OCI-LY7 (cell line): ENCODE results near the gene PRRX2. TPM values are rescaled to one million over a fixed set of nuclear protein-coding genes. Genes with fewer than 3 reads are reported as not detected.

ENCODE experiments used
- BruUV-seq: library from RNA; stranded (reverse); fragments of 400-500 nt; replicated peaks from 2 replicates; lab custom pipeline; 2021; lab: Mats Ljungman, UMichigan
- CTCF ChIA-PET: fragments of 300-600 bp; sonication (Branson Sonifier 250); formaldehyde crosslinking; loops from one replicate; lab custom pipeline; 2022; ENCODE audit warnings: antibody characterized with exemption; ENCODE audit not compliant: unreplicated experiment; lab: Charles Lee
- POLR2A ChIA-PET: fragments of 300-600 bp; sonication (Branson Sonifier 250); formaldehyde crosslinking; loops from one replicate; lab custom pipeline; 2022; ENCODE audit warnings: antibody characterized with exemption; lab: Charles Lee
- DNase-seq: peaks from one replicate; pipeline ENCODE4 v3.0.0-alpha.2; 2015; ENCODE audit warnings: low spot score
- H2AFZ ChIP-seq: fragments of 200-600 bp; sonication (generic), shearing (Covaris generic); 2 replicates; pipeline ENCODE4 v1.6.1; 2014; ENCODE audit warnings: mild to moderate bottlenecking, antibody characterized with exemption, low read length, moderate library complexity
- H3K27ac ChIP-seq: fragments of 200-600 bp; sonication (generic); 2 replicates; pipeline ENCODE4 v1.5.1; 2014; ENCODE audit warnings: mixed run types, low read depth, mild to moderate bottlenecking, moderate library complexity, low read length, inconsistent platforms; ENCODE audit not compliant: poor library complexity, severe bottlenecking
- H3K36me3 ChIP-seq: fragments of 200-600 bp; sonication (generic); 2 replicates; pipeline ENCODE4 v1.6.1; 2014; ENCODE audit warnings: mild to moderate bottlenecking, antibody characterized with exemption, low read length, moderate library complexity, mixed read lengths; ENCODE audit not compliant: insufficient read depth
- H3K4me1 ChIP-seq: fragments of 200-600 bp; sonication (generic); 2 replicates; pipeline ENCODE4 v1.5.1; 2014; ENCODE audit warnings: mild to moderate bottlenecking, low read length; ENCODE audit not compliant: insufficient read depth, poor library complexity, severe bottlenecking
- H3K4me2 ChIP-seq: fragments of 200-600 bp; sonication (generic); 2 replicates; pipeline ENCODE4 v1.6.1; 2014; ENCODE audit warnings: mild to moderate bottlenecking, low read length
- H3K4me3 ChIP-seq: fragments of 200-600 bp; sonication (generic); 2 replicates; pipeline ENCODE4 v1.5.1; 2014; ENCODE audit warnings: mild to moderate bottlenecking, low read depth, low read length; ENCODE audit not compliant: poor library complexity, severe bottlenecking
- H3K79me2 ChIP-seq: fragments of 200-600 bp; sonication (generic); 2 replicates; pipeline ENCODE4 v1.6.1; 2016; ENCODE audit warnings: low read depth, mild to moderate bottlenecking, low read length, moderate library complexity, mixed read lengths; ENCODE audit not compliant: insufficient read depth
- H3K9me2 ChIP-seq: fragments of 200-600 bp; sonication (generic); 2 replicates; pipeline ENCODE4 v1.6.1; 2016; ENCODE audit warnings: mild to moderate bottlenecking, low read length, mixed read lengths; ENCODE audit not compliant: insufficient read depth
- H3K9me3 ChIP-seq: fragments of 200-600 bp; sonication (generic); 2 replicates; pipeline ENCODE4 v1.6.1; 2014; ENCODE audit warnings: mild to moderate bottlenecking, mixed run types, low read length, mixed read lengths
- H4K20me1 ChIP-seq: fragments of 200-600 bp; sonication (generic); 2 replicates; pipeline ENCODE4 v1.6.1; 2014; ENCODE audit warnings: mild to moderate bottlenecking, antibody characterized with exemption, low read length, moderate library complexity, mixed read lengths; ENCODE audit not compliant: insufficient read depth
- EZH2phosphoT487 ChIP-seq: fragments of 200-600 bp; sonication (generic); IDR thresholded peaks from 2 replicates; pipeline ENCODE4 v1.6.1; 2018; ENCODE audit warnings: low read depth, borderline replicate concordance, mild to moderate bottlenecking, mixed run types, antibody characterized with exemption, low read length, moderate library complexity, mixed read lengths
- intact Hi-C: fragments of 100-400 bp; cut with micrococcal nuclease; formaldehyde crosslinking; loops from one replicate; pipeline ENCODE4 v1.10.0; 2022; ENCODE audit not compliant: unreplicated experiment
- total RNA-seq, 2 experiments: library from RNA; depleted of rRNA in 1 of 2; stranded (reverse); fragments of >200 nt in 1 of 2; shearing (Covaris generic) in 1 of 2; gene quantifications; 2 replicates each; pipeline ENCODE4 v1.2.3, GENCODE V29; 2014 to 2022
- TF ChIP-seq, protein P1 (sequence below): fragments of 200-600 bp; sonication (generic); conservative IDR thresholded peaks from 2 replicates; pipeline ENCODE4 v1.5.1; 2014; ENCODE audit warnings: mild to moderate bottlenecking, antibody characterized with exemption, low read length, moderate library complexity, mixed read lengths

The PRRX2 gene
- total RNA-seq, 2 experiments from 2014 or later: not detected

DNA sequence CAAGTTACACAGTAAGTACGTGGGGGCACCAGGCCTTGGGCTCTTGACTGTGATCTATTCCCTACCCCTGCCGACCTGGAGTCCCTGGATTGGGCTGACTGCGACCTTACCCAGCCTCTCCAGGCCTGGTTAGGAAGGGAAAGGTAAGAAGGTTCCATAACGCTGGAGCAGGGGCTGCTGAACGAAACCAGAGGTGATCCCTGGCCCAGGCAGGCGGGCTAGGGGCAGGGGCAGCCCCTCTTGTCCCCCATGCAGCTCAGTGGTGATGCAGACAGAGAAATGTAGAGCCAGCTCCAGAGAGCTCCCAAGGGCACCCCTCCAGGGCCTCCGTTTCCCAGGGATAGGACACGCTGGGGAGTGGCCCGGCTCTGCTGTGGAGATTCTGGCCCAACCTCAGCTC lies 14.1 kb downstream of the PRRX2 start:
- POLR2A ChIA-PET: no interaction called here
- BruUV-seq: no TSS peak
- CTCF ChIA-PET: no interaction called here
- no peak for DNase-seq
- Histone ChIP-seq H3K4me3 (no peak overlapping the region), H3K36me3 (no peaks in the 10 kb centered on the region), H3K4me2 (no peak overlapping the region), H3K27ac (no peak overlapping the region), H3K79me2 (no peaks in the 10 kb centered on the region), H3K9me3 (no peaks in the 10 kb centered on the region), H2AFZ (no peak overlapping the region), H4K20me1 (no peaks in the 10 kb centered on the region), H3K9me2 (no peaks in the 10 kb centered on the region), H3K4me1 (no peaks in the 10 kb centered on the region)
- TF ChIP-seq, protein P1, sequence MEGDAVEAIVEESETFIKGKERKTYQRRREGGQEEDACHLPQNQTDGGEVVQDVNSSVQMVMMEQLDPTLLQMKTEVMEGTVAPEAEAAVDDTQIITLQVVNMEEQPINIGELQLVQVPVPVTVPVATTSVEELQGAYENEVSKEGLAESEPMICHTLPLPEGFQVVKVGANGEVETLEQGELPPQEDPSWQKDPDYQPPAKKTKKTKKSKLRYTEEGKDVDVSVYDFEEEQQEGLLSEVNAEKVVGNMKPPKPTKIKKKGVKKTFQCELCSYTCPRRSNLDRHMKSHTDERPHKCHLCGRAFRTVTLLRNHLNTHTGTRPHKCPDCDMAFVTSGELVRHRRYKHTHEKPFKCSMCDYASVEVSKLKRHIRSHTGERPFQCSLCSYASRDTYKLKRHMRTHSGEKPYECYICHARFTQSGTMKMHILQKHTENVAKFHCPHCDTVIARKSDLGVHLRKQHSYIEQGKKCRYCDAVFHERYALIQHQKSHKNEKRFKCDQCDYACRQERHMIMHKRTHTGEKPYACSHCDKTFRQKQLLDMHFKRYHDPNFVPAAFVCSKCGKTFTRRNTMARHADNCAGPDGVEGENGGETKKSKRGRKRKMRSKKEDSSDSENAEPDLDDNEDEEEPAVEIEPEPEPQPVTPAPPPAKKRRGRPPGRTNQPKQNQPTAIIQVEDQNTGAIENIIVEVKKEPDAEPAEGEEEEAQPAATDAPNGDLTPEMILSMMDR: no peak
- TF ChIP-seq EZH2phosphoT487: no peak
- intact Hi-C loops: no loop called here

- no peaks in the 10 kb centered on the region for H3K4me1 ChIP-seq
- ChIA-PET CTCF (no interaction called here), POLR2A (no interaction called here)
- no peak overlapping the region for H3K4me2 ChIP-seq
- TF ChIP-seq, protein P1: no peak
- TF ChIP-seq EZH2phosphoT487: no peak
- intact Hi-C loops: no loop called here
- no peaks in the 10 kb centered on the region for H3K79me2 ChIP-seq
- no peak overlapping the region for H3K27ac ChIP-seq
- no peak overlapping the region for H3K4me3 ChIP-seq
- H3K36me3 ChIP-seq: no peaks in the 10 kb centered on the region
- no peak overlapping the region for H2AFZ ChIP-seq
- BruUV-seq: no TSS peak
- DNase-seq: no peak
- no peaks in the 10 kb centered on the region for H3K9me3 ChIP-seq
- H4K20me1 ChIP-seq: no peaks in the 10 kb centered on the region
- no peaks in the 10 kb centered on the region for H3K9me2 ChIP-seq
Observed at GRCh38 chr9:129681924-129682323, 16.5 kb downstream of the PRRX2 start.

DNA sequence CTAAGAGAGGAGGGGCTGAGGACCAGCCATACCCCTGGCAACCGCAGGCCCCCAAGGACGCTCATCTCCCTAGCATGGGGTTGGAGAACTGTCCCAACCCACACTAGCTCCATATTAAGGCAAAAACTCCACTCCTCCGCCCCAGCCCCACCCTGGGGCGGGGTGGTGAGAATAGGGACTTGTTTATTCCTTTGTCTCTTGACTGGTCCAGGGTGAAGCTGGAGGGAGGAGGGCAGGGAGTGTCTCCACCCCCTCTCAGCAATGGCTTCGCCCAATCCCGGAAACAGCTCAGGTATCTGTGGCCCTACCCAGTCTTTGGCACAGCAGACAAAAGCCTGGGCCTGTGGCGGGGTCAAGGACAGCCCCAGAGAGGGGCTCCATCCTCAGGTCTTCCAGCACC lies 16.9 kb downstream of the PRRX2 start:
- Histone ChIP-seq H3K27ac (no peak overlapping the region), H3K36me3 (no peaks in the 10 kb centered on the region), H3K4me3 (no peak overlapping the region), H2AFZ (no peak overlapping the region), H3K79me2 (no peaks in the 10 kb centered on the region), H3K4me1 (no peaks in the 10 kb centered on the region), H3K4me2 (no peak overlapping the region), H4K20me1 (no peaks in the 10 kb centered on the region), H3K9me3 (no peaks in the 10 kb centered on the region), H3K9me2 (no peaks in the 10 kb centered on the region)
- no TSS peak for BruUV-seq
- ChIA-PET CTCF (no interaction called here), POLR2A (no interaction called here)
- TF ChIP-seq, protein P1: no peak
- no peak for TF ChIP-seq EZH2phosphoT487
- intact Hi-C loops: no loop called here
- no peak for DNase-seq
